Neural crest cell (in vitro differentiated cells): Measurements from ENCODE around the gene AATF. TPM values are rescaled to one million over a fixed set of nuclear protein-coding genes. Genes with fewer than 3 reads are reported as not detected.

Source experiments
- DNase-seq: peaks from one replicate; pipeline ENCODE4 v3.0.0; 2021; ENCODE audit warnings: low read depth, mixed read lengths, low spot score
- H3K27ac Mint-ChIP-seq: one replicate; pipeline ENCODE4 v1.8.0; 2021; ENCODE audit warnings: mild to moderate bottlenecking, mixed read lengths; ENCODE audit not compliant: unreplicated experiment
- H3K27me3 Mint-ChIP-seq: 2 replicates; pipeline ENCODE4 v1.8.0; 2021; ENCODE audit warnings: low read depth, mild to moderate bottlenecking, mixed read lengths
- H3K36me3 Mint-ChIP-seq: 2 replicates; pipeline ENCODE4 v1.8.0; 2021; ENCODE audit warnings: low read depth, mild to moderate bottlenecking, mixed read lengths
- H3K4me1 Mint-ChIP-seq: 2 replicates; pipeline ENCODE4 v1.8.0; 2021; ENCODE audit warnings: mixed read lengths
- H3K4me3 Mint-ChIP-seq: one replicate; pipeline ENCODE4 v1.8.0; 2021; ENCODE audit warnings: mild to moderate bottlenecking, mixed read lengths
- H3K9me3 Mint-ChIP-seq: 2 replicates; pipeline ENCODE4 v1.8.0; 2021; ENCODE audit warnings: mixed read lengths
- total RNA-seq: library from RNA; stranded (reverse); gene quantifications from 2 replicates; pipeline ENCODE4 v1.2.1, GENCODE V29; 2021
- TF ChIP-seq, protein P1 (sequence below): fragments of 200-600 bp; sonication (generic); conservative IDR thresholded peaks from 2 replicates; pipeline ENCODE4 v1.5.0; 2021; ENCODE audit warnings: antibody characterized with exemption, mild to moderate bottlenecking

The AATF gene
- total RNA-seq, 1 donor from 2014 or later: 68.3 TPM

DNA sequence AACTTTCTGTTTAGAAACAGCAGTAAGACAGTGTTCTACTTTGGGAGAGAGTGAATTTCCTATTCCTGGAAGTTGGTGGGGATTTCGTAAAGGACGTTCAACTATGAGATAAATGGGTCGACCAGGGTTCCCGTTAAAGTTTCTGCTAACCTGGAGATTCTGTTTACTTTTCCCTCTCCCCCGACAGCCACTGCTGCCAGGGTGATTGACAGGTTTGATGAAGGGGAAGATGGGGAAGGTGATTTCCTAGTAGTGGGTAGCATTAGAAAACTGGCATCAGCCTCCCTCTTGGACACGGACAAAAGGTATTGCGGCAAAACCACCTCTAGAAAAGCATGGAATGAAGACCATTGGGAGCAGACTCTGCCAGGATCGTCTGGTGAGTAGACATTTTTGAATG is 1.3 kb downstream of the AATF start:
- H3K4me1 Mint-ChIP-seq: peaks cover 38% of the 10 kb centered on the region
- H3K27me3 Mint-ChIP-seq: peaks cover 37% of the 10 kb centered on the region
- H3K27ac Mint-ChIP-seq: no peak overlapping the region
- no peaks in the 10 kb centered on the region for H3K9me3 Mint-ChIP-seq
- DNase-seq: no peak
- TF ChIP-seq, protein P1, sequence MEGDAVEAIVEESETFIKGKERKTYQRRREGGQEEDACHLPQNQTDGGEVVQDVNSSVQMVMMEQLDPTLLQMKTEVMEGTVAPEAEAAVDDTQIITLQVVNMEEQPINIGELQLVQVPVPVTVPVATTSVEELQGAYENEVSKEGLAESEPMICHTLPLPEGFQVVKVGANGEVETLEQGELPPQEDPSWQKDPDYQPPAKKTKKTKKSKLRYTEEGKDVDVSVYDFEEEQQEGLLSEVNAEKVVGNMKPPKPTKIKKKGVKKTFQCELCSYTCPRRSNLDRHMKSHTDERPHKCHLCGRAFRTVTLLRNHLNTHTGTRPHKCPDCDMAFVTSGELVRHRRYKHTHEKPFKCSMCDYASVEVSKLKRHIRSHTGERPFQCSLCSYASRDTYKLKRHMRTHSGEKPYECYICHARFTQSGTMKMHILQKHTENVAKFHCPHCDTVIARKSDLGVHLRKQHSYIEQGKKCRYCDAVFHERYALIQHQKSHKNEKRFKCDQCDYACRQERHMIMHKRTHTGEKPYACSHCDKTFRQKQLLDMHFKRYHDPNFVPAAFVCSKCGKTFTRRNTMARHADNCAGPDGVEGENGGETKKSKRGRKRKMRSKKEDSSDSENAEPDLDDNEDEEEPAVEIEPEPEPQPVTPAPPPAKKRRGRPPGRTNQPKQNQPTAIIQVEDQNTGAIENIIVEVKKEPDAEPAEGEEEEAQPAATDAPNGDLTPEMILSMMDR: no peak
- H3K4me3 Mint-ChIP-seq: peak overlapping the region; percentile 87
- peaks cover 18% of the 10 kb centered on the region for H3K36me3 Mint-ChIP-seq

- Mint-ChIP-seq H3K4me3 (peak overlapping the region; percentile 64), H3K9me3 (no peaks in the 10 kb centered on the region), H3K36me3 (peaks cover 20% of the 10 kb centered on the region), H3K27ac (no peak overlapping the region), H3K27me3 (peaks cover 25% of the 10 kb centered on the region), H3K4me1 (peaks cover 38% of the 10 kb centered on the region)
- TF ChIP-seq, protein P1: no peak
- DNase-seq: no peak
Observed at GRCh38 chr17:36951084-36951789, 2.5 kb downstream of the AATF start.

GRCh38 chr17:36971508-36971907 is 22.8 kb downstream of the AATF start:
- H3K27ac Mint-ChIP-seq: no peak overlapping the region
- no peaks in the 10 kb centered on the region for H3K9me3 Mint-ChIP-seq

DNA sequence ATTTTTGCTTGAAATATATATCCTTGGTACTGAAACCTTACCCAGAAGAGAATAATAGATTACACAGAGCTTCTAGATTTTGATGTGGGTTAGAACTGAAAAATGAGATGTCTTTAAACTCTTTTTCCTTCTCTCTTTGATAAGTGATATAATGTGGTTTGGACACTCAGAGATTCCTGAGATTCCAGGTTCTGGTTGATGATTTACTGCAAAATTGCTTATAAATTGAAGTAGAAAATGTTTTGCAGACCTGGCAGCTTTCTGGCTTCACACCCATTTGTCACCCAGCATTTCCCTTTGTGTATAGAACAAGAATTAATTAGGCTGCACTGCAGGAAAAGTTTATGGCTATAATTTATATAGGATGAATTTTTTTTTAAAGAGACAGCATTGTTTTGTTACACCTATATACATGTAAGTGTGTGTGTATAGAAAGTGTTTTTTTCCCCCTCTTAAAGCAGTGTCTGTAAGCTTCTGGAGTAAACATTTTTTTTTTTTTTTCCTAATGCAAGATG is 23.5 kb downstream of the AATF start:
- TF ChIP-seq, protein P1: no peak
- Mint-ChIP-seq H3K9me3 (no peaks in the 10 kb centered on the region), H3K36me3 (peaks cover 12% of the 10 kb centered on the region), H3K27ac (no peak overlapping the region), H3K27me3 (no peaks in the 10 kb centered on the region), H3K4me1 (peaks cover 8% of the 10 kb centered on the region), H3K4me3 (no peak overlapping the region)
- DNase-seq: no peak

More at GRCh38 chr17:36971508-36971907, 22.8 kb downstream of the AATF start:
- peaks cover 8% of the 10 kb centered on the region for H3K4me1 Mint-ChIP-seq
- peaks cover 12% of the 10 kb centered on the region for H3K36me3 Mint-ChIP-seq
- H3K4me3 Mint-ChIP-seq: no peak overlapping the region
- TF ChIP-seq, protein P1: no peak
- no peaks in the 10 kb centered on the region for H3K27me3 Mint-ChIP-seq
- DNase-seq: no peak

- no peaks in the 10 kb centered on the region for H3K9me3 Mint-ChIP-seq
- peak overlapping the region; percentile 83 for H3K27ac Mint-ChIP-seq
- H3K4me1 Mint-ChIP-seq: peaks cover 8% of the 10 kb centered on the region
- peaks cover 12% of the 10 kb centered on the region for H3K36me3 Mint-ChIP-seq
- TF ChIP-seq, protein P1: no peak
- DNase-seq: no peak
- H3K4me3 Mint-ChIP-seq: no peak overlapping the region
- no peaks in the 10 kb centered on the region for H3K27me3 Mint-ChIP-seq
Observed at GRCh38 chr17:36972905-36973304, 24.2 kb downstream of the AATF start.
